GM21447 (cell line): ENCODE data around the gene LAMP1.
"Not testable (repeated sequence)": the region's sequence is repeated elsewhere in the genome, so short reads cannot be mapped to it uniquely, and the experiment has no call there.

Source experiments
- ATAC-seq: cut with Tn5 transposase; IDR thresholded peaks from one replicate; pipeline ENCODE4 v1.9.1; 2021; ENCODE audit not compliant: unreplicated experiment

LAMP1 gene

DNA sequence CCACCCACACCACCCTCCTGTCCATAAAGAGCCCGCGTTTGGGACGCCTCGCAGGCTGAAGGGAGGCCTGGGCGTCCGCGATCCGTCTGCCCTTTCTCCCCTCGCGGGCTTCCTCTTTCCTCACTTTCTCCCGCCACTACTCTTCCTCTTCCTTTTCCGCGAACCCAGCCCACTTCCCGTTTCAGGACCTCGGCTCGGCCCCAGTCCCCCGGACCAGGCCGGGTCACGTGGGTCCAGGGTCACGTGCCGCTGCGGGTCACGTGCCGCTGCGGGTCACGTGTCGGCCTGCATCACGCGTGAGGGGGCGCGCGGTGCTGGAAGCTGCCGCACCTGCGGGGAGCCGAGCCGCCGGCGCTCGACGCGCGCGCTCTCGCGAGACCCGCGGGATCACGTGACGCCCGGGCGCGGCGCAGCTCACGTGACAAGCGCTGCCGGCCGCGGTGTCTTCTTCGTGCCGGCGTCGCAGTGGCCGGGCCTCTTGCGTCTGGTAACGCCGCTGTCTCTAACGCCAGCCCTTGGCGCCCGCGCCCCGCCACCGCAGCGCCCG, at the start of gene LAMP1:
LAMP1 (plus strand) TSS at position 417 of the 547 bp plus-strand sequence. CDS start 196 bp downstream, outside the sequence.
- ATAC-seq = peak; percentile 64

GRCh38 chr13:113252516-113253095, 44.4 kb upstream of the LAMP1 start:
- no peak for ATAC-seq

GRCh38 chr13:113257908-113258307, 39.1 kb upstream of the LAMP1 start:
- ATAC-seq = not testable (repeated sequence)

- ATAC-seq = no peak
These were observed 38.6 kb upstream of the LAMP1 start for GRCh38 chr13:113258321-113259054.

GRCh38 chr13:113260996-113261395, 36.0 kb upstream of the LAMP1 start:
- no peak for ATAC-seq

- ATAC-seq = not testable (repeated sequence)
These were observed 34.0 kb upstream of the LAMP1 start for GRCh38 chr13:113263016-113263415.

- no peak for ATAC-seq
These were observed 29.2 kb upstream of the LAMP1 start for GRCh38 chr13:113267642-113268405.

GRCh38 chr13:113272031-113272430, 25.0 kb upstream of the LAMP1 start:
- no peak for ATAC-seq

DNA sequence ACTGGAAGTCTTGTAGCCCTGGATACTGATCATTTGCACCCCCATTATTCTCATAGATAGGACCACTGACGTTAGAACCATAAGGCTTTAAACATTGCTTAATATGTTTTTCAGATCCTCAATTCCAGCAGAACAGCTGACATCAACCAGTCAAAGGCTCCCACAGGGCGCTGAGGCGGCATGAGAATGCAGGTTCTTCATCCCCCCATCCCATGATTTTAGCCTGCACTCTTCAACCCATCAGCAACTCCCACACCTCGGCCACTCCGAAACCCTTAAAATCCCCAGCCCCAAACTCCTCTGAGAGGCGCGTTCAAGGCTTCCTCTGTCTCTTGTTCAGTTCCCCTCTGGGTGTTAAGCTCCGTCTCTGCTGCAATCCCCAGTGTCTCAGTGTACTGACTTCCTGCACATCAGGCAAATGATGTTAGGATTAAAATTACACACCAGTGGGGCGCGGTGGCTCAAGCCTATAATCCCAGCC, 24.3 kb upstream of the LAMP1 start:
- ATAC-seq = no peak

GRCh38 chr13:113273321-113273720, 23.7 kb upstream of the LAMP1 start:
- no peak for ATAC-seq

GRCh38 chr13:113273851-113274590, 23.0 kb upstream of the LAMP1 start:
- ATAC-seq = no peak

DNA sequence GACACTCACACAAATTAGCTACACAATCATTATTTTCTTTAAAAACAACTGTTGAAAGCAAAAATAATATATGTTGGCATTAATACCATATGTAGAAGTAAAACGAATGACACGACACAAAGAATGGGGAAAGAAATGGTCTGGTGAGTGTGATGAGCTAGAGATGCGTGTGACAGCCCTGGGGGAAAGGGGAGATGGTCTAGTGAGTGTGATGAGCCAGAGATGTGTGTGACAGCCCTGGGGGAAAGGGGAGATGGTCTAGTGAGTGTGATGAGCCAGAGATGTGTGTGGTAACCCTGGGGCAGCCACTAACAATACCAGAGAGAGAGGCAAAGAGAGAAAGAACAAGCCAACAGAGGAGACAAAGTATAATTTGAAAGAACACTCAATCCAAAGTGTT, 22.3 kb upstream of the LAMP1 start:
- no peak for ATAC-seq

DNA sequence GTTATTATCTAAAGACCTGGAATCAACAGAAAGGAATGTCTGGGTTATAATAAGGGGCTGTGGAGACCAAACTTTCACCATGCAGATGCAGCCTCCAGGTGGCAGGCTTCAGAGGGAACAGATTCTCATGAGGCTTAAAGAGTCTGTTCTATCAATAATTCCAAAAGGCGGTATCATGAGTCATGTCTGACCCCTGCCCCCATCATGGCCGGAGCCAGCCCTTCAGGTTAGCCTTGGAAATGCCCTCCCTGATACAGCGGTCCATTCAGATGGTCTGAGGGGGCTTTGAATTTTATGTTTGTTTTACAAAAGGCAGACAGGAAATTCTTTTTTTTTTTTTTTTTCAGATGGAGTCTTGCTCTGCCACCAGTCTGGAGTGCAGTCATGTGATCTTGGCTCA, 21.7 kb upstream of the LAMP1 start:
- peak; percentile 50 for ATAC-seq

DNA sequence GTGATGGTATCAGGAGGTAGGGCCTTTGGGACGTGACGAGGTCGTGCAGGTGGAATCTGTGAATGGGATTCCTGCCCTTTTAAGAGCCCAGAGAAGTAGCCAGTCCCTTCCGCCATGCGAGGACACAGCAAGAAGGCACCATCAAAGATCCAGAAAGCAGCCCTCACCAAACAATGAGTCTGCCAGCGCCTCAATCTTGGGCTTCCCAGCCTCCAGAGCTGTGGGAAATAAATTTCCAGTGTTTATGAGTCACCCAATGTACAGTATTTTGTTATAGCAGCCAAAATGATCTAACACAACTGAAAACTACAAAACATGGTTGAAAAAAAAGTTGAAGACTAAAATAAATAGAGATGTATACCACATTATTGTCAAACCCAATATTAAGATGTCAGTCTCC, 16.9 kb upstream of the LAMP1 start:
- ATAC-seq = no peak

DNA sequence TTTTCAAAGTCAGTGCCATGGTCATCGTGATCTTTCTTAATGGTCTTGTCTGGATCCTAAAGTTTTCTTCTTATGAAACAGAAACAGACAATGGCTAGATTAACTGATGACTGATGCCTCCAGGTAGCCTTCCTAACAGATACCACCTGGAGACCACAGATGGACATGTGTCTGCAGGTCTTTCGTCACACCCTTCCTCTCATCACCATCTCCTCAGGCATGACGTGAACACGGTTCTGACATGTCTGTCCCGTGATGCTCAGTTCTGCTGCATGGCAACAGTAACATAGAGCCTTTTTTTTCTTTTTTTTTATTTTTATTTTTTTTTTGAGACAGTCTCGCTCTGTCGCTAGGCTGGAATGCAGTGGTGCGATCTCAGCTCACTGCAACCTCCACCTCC, 13.1 kb upstream of the LAMP1 start:
- no peak for ATAC-seq

- no peak for ATAC-seq
These were observed 8.2 kb upstream of the LAMP1 start for GRCh38 chr13:113288880-113289279.

DNA sequence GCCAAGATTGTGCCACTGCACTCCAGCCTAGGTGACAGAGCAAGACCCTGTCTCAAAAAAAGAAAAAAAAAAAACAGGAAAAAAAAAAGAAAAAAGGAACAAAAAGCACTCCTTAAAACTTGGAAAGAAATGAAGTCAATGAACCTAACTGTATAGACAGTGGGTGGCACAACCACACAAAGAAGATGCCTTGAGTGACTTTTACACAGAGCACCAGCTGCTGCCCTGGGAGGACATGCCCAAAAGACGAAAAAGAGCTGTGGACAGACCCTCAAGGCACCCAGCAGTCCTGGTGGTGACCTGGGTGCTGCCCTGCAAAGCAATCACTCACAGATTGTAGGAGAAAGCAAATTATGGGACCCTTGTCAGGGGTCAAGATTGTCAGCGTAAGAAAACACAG, 5.9 kb upstream of the LAMP1 start:
- ATAC-seq = no peak

DNA sequence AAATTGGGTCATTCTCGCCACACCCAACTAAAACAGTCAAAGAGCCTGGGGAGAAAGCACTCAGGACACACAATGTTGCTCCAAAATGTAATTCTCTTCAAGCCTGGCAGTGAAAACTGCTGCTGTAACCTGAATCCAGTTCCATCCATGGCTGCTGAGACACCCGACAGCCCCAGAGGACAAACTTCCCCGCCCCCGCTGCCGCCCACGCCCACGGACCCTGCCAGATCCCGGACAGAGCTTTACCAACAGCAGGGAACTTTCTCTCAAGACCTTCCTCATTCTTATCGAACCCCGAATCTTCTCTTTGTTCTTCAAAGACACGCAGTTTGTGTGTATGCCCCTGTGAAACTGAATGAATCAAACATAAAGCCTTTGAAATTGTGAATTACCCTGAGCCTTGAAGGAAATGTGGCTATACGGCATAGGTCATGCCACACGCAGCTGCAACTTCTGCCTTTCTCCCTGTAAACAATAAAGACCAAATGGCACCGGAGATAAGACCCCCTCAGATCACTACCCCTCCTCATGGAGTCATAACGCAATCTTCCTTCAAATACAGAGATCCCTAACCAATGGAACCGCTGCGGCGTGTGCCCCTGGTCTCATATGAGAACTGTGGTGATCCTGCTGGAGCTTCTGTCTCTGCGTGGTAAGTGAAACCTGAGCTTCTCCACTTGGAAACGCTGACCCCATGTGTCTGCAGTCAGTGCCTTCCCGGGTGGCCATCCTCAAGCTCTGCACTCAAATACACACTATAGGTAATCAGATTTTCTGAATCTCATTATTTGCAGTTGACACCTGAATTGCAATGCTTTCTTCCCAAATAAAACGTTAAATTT, 4.8 kb upstream of the LAMP1 start:
- ATAC-seq = no peak

DNA sequence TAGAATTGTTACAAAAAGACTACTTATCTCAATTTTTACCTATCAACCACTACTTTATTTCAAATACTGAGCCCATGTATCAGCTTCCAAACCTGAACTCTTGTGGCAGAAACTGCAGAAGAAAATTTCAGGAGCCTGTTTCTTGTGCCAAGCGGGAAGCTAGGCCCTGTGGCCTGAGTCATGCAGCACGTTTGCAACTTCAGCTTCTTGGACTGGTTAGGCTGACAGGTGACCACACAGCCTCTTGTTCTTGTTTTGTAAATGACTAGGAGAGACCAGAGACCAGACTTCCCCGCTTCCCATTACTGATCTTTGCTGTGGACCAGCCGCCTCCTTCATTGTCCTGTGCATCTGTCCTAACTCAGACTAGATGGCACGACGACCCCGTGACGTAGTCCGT, 3.4 kb upstream of the LAMP1 start:
- no peak for ATAC-seq

DNA sequence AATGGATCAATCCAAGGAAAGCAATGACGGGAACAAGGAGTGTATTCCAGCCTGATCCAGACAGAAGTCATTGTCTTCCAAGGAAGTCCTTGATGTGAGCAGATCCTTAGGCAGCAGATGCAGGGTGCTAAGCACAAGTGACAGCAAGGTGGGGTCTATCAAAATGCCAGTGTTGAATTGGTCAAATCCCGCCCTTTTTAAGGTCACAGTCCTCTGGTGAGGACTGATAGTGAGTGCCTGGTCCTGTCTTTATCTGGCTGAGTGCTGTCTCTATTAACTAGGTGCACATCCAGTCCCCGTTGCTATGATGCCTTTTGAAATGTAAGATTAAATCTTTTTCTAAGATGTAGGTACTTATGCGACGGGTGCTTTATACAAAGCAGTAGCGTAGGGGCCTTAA, 1.3 kb upstream of the LAMP1 start:
- no peak for ATAC-seq
